Loucy (cell line): ENCODE data around the gene IL6R.

Experiments
- H2AFZ ChIP-seq: fragments of 200-600 bp; sonication (generic); 2 replicates; pipeline ENCODE4 v1.6.0; 2016; ENCODE audit warnings: antibody characterized with exemption, mild to moderate bottlenecking, low read length, moderate library complexity
- H3F3A ChIP-seq: fragments of 200-600 bp; 2 replicates; pipeline ENCODE4 v1.6.0; 2016; ENCODE audit warnings: antibody characterized with exemption, low read depth, mild to moderate bottlenecking
- H3K27me3 ChIP-seq: fragments of 200-600 bp; sonication (generic); 2 replicates; pipeline ENCODE4 v1.6.1; 2014; ENCODE audit warnings: low read length, mild to moderate bottlenecking; ENCODE audit not compliant: insufficient read depth, poor library complexity, severe bottlenecking
- H3K36me3 ChIP-seq: fragments of 200-600 bp; sonication (generic); 2 replicates; pipeline ENCODE4 v1.6.1; 2016; ENCODE audit warnings: low read length; ENCODE audit not compliant: insufficient read depth
- H3K4me1 ChIP-seq: fragments of 200-600 bp; sonication (generic); 2 replicates; pipeline ENCODE4 v1.5.1; 2014; ENCODE audit warnings: low read length, mild to moderate bottlenecking; ENCODE audit not compliant: insufficient read depth, poor library complexity, severe bottlenecking
- H3K4me2 ChIP-seq: fragments of 200-600 bp; sonication (generic); 2 replicates; pipeline ENCODE4 v1.6.0; 2014; ENCODE audit warnings: antibody characterized with exemption, low read length, low read depth, mild to moderate bottlenecking; ENCODE audit not compliant: poor library complexity, severe bottlenecking
- H3K4me3 ChIP-seq: fragments of 200-600 bp; sonication (generic); 2 replicates; pipeline ENCODE4 v1.5.1; 2014; ENCODE audit warnings: low read length, mild to moderate bottlenecking, mixed read lengths; ENCODE audit not compliant: poor library complexity, severe bottlenecking
- H3K79me2 ChIP-seq: fragments of 200-600 bp; sonication (generic); 2 replicates; pipeline ENCODE4 v1.6.1; 2014; ENCODE audit warnings: low read length; ENCODE audit not compliant: insufficient read depth
- H3K9ac ChIP-seq: fragments of 200-600 bp; sonication (generic); 2 replicates; pipeline ENCODE4 v1.6.0; 2014; ENCODE audit warnings: mild to moderate bottlenecking, low read depth, low read length, moderate library complexity; ENCODE audit not compliant: poor library complexity, severe bottlenecking
- H3K9me2 ChIP-seq: fragments of 200-600 bp; sonication (generic); replicated peaks from 2 replicates; pipeline ENCODE4 v1.6.1; 2016; ENCODE audit warnings: low read depth, low read length, mixed read lengths
- H3K9me3 ChIP-seq: fragments of 200-600 bp; sonication (generic); 2 replicates; pipeline ENCODE4 v1.6.1; 2014; ENCODE audit warnings: mild to moderate bottlenecking, antibody characterized with exemption, low read length, low read depth; ENCODE audit not compliant: insufficient read depth
- H4K20me1 ChIP-seq: fragments of 200-600 bp; sonication (generic); 2 replicates; pipeline ENCODE4 v1.6.0; 2014; ENCODE audit warnings: antibody characterized with exemption, low read length, mild to moderate bottlenecking; ENCODE audit not compliant: insufficient read depth, poor library complexity, severe bottlenecking
- EZH2phosphoT487 ChIP-seq: fragments of 200-600 bp; IDR thresholded peaks from 2 replicates; pipeline ENCODE4 v1.6.1; 2018; ENCODE audit warnings: antibody characterized with exemption, mild to moderate bottlenecking, moderate library complexity, borderline replicate concordance
- TF ChIP-seq, protein P1 (sequence below): fragments of 200-600 bp; sonication (generic); conservative IDR thresholded peaks from 2 replicates; pipeline ENCODE4 v1.5.1; 2014; ENCODE audit warnings: mild to moderate bottlenecking, antibody characterized with exemption, low read length

Gene IL6R

DNA sequence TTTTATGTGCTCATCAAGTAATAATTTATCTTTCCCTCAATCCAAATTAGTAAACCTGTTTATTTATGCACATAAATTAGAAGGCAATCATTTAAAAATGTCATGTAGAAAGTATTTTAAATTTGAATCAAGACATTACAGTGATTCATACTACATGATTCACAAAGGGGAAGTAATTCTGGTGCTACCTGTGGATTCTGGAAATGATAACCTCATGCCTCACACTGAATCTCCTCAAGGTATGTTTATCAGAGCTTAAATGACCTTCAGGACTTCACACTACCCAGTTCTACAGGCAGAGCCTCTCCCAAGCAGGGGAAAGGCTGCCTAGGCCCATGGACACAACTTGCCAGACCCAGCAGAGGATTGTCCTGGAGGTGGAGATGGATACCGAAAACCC lies 71.6 kb downstream of the IL6R start:
- Histone ChIP-seq H3F3A (no peaks in the 10 kb centered on the region), H3K27me3 (no peaks in the 10 kb centered on the region), H3K9ac (no peak overlapping the region), H3K4me3 (no peak overlapping the region), H2AFZ (no peak overlapping the region), H3K4me1 (peaks cover 9% of the 10 kb centered on the region), H3K4me2 (no peak overlapping the region), H3K79me2 (no peaks in the 10 kb centered on the region), H4K20me1 (no peaks in the 10 kb centered on the region), H3K36me3 (no peaks in the 10 kb centered on the region), H3K9me2 (no peaks in the 10 kb centered on the region), H3K9me3 (no peaks in the 10 kb centered on the region)
- no peak for TF ChIP-seq EZH2phosphoT487
- TF ChIP-seq, protein P1, sequence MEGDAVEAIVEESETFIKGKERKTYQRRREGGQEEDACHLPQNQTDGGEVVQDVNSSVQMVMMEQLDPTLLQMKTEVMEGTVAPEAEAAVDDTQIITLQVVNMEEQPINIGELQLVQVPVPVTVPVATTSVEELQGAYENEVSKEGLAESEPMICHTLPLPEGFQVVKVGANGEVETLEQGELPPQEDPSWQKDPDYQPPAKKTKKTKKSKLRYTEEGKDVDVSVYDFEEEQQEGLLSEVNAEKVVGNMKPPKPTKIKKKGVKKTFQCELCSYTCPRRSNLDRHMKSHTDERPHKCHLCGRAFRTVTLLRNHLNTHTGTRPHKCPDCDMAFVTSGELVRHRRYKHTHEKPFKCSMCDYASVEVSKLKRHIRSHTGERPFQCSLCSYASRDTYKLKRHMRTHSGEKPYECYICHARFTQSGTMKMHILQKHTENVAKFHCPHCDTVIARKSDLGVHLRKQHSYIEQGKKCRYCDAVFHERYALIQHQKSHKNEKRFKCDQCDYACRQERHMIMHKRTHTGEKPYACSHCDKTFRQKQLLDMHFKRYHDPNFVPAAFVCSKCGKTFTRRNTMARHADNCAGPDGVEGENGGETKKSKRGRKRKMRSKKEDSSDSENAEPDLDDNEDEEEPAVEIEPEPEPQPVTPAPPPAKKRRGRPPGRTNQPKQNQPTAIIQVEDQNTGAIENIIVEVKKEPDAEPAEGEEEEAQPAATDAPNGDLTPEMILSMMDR, result no peak

DNA sequence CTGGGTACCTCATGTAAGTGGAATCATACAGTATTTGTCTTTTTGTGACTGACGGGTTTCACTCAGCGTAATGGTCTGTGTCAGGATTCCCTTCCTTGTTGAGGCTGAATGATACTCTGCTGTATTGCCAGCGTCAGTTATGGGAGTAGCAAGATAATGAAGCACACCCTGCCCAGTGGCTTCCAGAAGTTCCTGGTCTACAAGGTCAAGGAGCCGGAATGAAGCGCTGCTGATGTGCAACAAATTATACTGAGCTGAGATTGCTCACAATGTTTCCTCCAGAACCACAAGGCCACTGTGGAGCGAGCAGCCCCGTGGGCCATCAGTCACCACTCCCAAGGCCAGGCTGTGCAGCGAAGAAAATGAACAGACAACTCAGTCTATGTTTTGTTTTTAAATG lies 72.9 kb downstream of the IL6R start:
- no peaks in the 10 kb centered on the region for H3F3A ChIP-seq
- no peak overlapping the region for H3K9ac ChIP-seq
- no peaks in the 10 kb centered on the region for H3K27me3 ChIP-seq
- H3K4me3 ChIP-seq, result no peak overlapping the region
- no peak overlapping the region for H3K4me2 ChIP-seq
- peaks cover 9% of the 10 kb centered on the region for H3K4me1 ChIP-seq
- H3K9me2 ChIP-seq, result no peaks in the 10 kb centered on the region
- TF ChIP-seq EZH2phosphoT487, result no peak
- TF ChIP-seq, protein P1, result no peak
- no peaks in the 10 kb centered on the region for H3K9me3 ChIP-seq
- no peaks in the 10 kb centered on the region for H3K36me3 ChIP-seq
- H4K20me1 ChIP-seq, result no peaks in the 10 kb centered on the region
- H2AFZ ChIP-seq, result no peak overlapping the region
- no peaks in the 10 kb centered on the region for H3K79me2 ChIP-seq

DNA sequence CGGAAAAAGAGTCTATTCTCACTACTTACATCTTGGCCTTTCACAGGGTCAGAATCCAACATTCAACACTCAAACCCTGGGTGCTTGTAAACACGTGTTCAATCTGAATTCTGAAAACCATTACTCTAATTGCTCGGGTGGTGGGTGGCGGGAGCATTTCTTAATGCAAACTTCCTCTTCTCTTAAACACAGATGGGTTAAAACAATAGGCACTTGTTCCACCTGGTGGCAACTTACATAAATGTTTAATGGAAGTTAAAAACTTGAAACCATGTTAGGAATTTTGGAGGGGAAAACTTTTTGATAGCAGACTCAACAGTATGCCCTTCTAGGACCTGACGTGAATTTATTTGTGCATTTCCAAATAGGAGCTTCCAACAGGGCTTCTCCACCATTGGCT lies 73.5 kb downstream of the IL6R start:
- H3K79me2 ChIP-seq, result no peaks in the 10 kb centered on the region
- H3F3A ChIP-seq, result no peaks in the 10 kb centered on the region
- no peaks in the 10 kb centered on the region for H3K36me3 ChIP-seq
- H3K9me3 ChIP-seq, result no peaks in the 10 kb centered on the region
- no peaks in the 10 kb centered on the region for H3K27me3 ChIP-seq
- H3K4me1 ChIP-seq, result peaks cover 9% of the 10 kb centered on the region
- TF ChIP-seq, protein P1, result peak; percentile 57
- no peak for TF ChIP-seq EZH2phosphoT487
- no peak overlapping the region for H3K9ac ChIP-seq
- H3K9me2 ChIP-seq, result no peaks in the 10 kb centered on the region
- H4K20me1 ChIP-seq, result no peaks in the 10 kb centered on the region
- no peak overlapping the region for H3K4me3 ChIP-seq
- peak overlapping the region; percentile 6; the same call in 1 of the 2 replicates for H2AFZ ChIP-seq
- H3K4me2 ChIP-seq, result no peak overlapping the region
